ENCODE results near the gene FTO.

GRCh38 chr16:54062361-54063278 is 358.7 kb downstream of the FTO start:
- TF ChIP-seq CTCF (IDR thresholded peaks at IDR 0.05) (no peak), POLR2A (IDR thresholded peaks at IDR 0.05) (no peak)

Measured in testis (tissue), 2 donors.